ENCODE data around the gene RAVER1.

- no peak for TF ChIP-seq CTCF (conservative IDR thresholded peaks at IDR 0.05; ENCODE audit: low read depth, low read length)
- TF ChIP-seq EZH2 (IDR thresholded peaks at IDR 0.05; ENCODE audit: borderline replicate concordance, low read depth, low read length, poor library complexity, severe bottlenecking): no peak
Measured at GRCh38 chr19:10338940-10339339, 5.6 kb upstream of the RAVER1 start.

Data from A673 (cell line).